Brain microvascular endothelial cell (primary cell): ENCODE data around the gene FJX1.
A peak's percentile ranks its signal among the peaks of the same experiment; 100 is the strongest.

Experiments used
- DNase-seq: peaks from one replicate; pipeline ENCODE4 v3.0.0-alpha.2; 2020
- H3K27ac ChIP-seq: fragments of 250-450 bp; sonication (Bioruptor Pico); 2 replicates; pipeline ENCODE4 v1.5.1; 2020; ENCODE audit warnings: mild to moderate bottlenecking, moderate library complexity
- H3K27me3 ChIP-seq: fragments of 250-450 bp; sonication (Bioruptor Pico); replicated peaks from 2 replicates; pipeline ENCODE4 v1.5.1; 2020; ENCODE audit warnings: mild to moderate bottlenecking
- H3K36me3 ChIP-seq: fragments of 250-450 bp; sonication (Bioruptor Pico); replicated peaks from 2 replicates; pipeline ENCODE4 v1.5.1; 2020; ENCODE audit warnings: mild to moderate bottlenecking
- H3K4me3 ChIP-seq: 2 replicates; pipeline ENCODE4 v1.5.1; 2011; ENCODE audit warnings: low read depth, mild to moderate bottlenecking, control low read depth, low read length, moderate library complexity
- CTCF ChIP-seq: IDR thresholded peaks from 2 replicates; pipeline ENCODE4 v1.5.1; 2011; ENCODE audit warnings: low read depth, mild to moderate bottlenecking, moderate library complexity, low read length, control low read depth, inconsistent platforms; ENCODE audit errors: missing control alignments
- in situ Hi-C: cut with HindIII; loops from 2 replicates; pipeline ENCODE4 v1.10.0; 2017; ENCODE audit warnings: low sequenced_read_pairs, low pct_ligation_motif_present

Gene FJX1

GRCh38 chr11:35588627-35589026, 29.6 kb upstream of the FJX1 start:
- Histone ChIP-seq H3K4me3 (no peak overlapping the region), H3K27me3 (no peaks in the 10 kb centered on the region), H3K36me3 (no peaks in the 10 kb centered on the region), H3K27ac (peak overlapping the region; percentile 57)
- in situ Hi-C loops = no loop called here
- peak; percentile 59 for DNase-seq
- no peak for TF ChIP-seq CTCF

- no peak overlapping the region for H3K4me3 ChIP-seq
- TF ChIP-seq CTCF = no peak
- DNase-seq = no peak
- H3K36me3 ChIP-seq = no peaks in the 10 kb centered on the region
- H3K27me3 ChIP-seq = no peaks in the 10 kb centered on the region
- in situ Hi-C loops = no loop called here
- no peak overlapping the region for H3K27ac ChIP-seq
These were observed 29.0 kb upstream of the FJX1 start for GRCh38 chr11:35589281-35589680.

GRCh38 chr11:35590412-35590811, 27.8 kb upstream of the FJX1 start:
- H3K27ac ChIP-seq = no peak overlapping the region
- H3K27me3 ChIP-seq = no peaks in the 10 kb centered on the region
- no peaks in the 10 kb centered on the region for H3K36me3 ChIP-seq
- H3K4me3 ChIP-seq = no peak overlapping the region
- peak; percentile 43 for DNase-seq
- no peak for TF ChIP-seq CTCF
- in situ Hi-C loops = no loop called here

GRCh38 chr11:35593143-35593542, 25.1 kb upstream of the FJX1 start:
- peak; percentile 88 for DNase-seq
- Histone ChIP-seq H3K4me3 (no peak overlapping the region), H3K27me3 (no peaks in the 10 kb centered on the region), H3K36me3 (no peaks in the 10 kb centered on the region), H3K27ac (no peak overlapping the region)
- TF ChIP-seq CTCF = no peak
- in situ Hi-C loops = no loop called here

GRCh38 chr11:35594680-35595079, 23.6 kb upstream of the FJX1 start:
- in situ Hi-C loops = no loop called here
- DNase-seq = no peak
- no peak overlapping the region for H3K27ac ChIP-seq
- H3K27me3 ChIP-seq = no peaks in the 10 kb centered on the region
- no peaks in the 10 kb centered on the region for H3K36me3 ChIP-seq
- TF ChIP-seq CTCF = no peak
- no peak overlapping the region for H3K4me3 ChIP-seq

- in situ Hi-C loops = no loop called here
- no peak for TF ChIP-seq CTCF
- no peak for DNase-seq
These were observed 19.8 kb upstream of the FJX1 start for GRCh38 chr11:35598254-35599125.

More at GRCh38 chr11:35598254-35599125, 19.8 kb upstream of the FJX1 start:
- H3K36me3 ChIP-seq = no peaks in the 10 kb centered on the region
- no peak overlapping the region for H3K27ac ChIP-seq
- no peak overlapping the region for H3K4me3 ChIP-seq
- no peaks in the 10 kb centered on the region for H3K27me3 ChIP-seq
